ENCODE measurements around the gene C19orf53. TPM values are rescaled to one million over a fixed set of nuclear protein-coding genes. Genes with fewer than 3 reads are reported as not detected.

The C19orf53 gene
- total RNA-seq, 1 experiment from 2014 or later = 222 TPM

DNA sequence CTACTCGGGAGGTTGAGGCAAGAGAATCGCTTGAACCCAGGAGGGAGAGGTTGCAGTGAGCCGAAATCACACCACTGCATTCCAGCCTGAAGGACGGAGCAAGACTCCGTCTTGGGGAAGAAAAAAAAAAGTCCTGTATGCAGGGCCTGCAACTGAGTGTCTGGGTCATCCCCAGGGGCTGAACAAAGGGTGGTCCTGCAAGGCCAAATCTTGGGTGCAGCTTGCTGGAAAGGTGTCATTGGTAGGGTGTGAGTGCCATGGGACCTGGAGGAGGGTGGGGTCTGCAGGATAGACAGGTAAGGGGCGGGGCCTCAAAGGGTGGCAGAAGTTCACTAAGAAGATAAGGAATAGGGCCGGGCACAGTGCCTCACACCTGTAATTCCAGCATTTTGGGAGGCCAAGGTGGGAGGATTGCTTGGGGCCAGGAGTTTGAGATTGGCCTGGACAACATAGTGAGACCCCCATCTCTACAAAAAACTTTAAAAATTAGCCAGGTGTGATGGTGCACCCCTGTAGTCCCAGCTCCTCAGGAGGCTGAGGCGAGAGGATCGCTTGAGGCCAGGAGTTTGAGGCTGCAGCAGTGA lies 52.5 kb downstream of the C19orf53 start:
- DNase-seq (ENCODE audit: low spot score) = no peak

DNA sequence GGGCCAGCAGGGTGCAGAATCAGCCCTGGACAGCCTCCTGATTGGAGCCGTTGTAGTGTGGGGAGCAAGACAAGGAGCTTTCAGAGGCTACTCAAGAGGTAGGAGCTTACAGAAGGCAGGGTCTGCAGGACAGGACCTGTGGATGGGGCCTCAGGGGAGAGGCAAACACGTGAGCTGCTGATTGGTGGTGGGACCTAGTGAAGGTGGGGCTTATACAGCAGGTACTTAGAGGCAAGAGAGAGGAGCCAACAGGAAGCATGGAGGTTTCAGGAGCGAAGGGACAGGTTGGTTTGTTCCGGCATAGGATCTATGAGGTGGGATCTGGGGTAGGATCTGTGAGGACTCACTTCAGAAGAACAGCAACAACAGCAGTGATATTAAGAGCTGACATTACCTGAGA lies 53.4 kb downstream of the C19orf53 start:
- no peak for DNase-seq (ENCODE audit: low spot score)

Other genes starting within 250 kb of the C19orf53 start
- 19.2 and 26.9 TPM in 2 replicates for gene MRI1, start 9.9 kb upstream of the C19orf53 start, total RNA-seq (2014; rRNA removed; shearing (Covaris generic))
- gene ZSWIM4, start 21.0 kb downstream of the C19orf53 start, total RNA-seq (2014; rRNA removed; shearing (Covaris generic)) = 4.5 and 6.8 TPM in 2 replicates
- gene NANOS3, start 102.7 kb downstream of the C19orf53 start, total RNA-seq (2014; rRNA removed; shearing (Covaris generic)) = not detected in 2 replicates
- gene BRME1, start 131.7 kb downstream of the C19orf53 start, total RNA-seq (2014; rRNA removed; shearing (Covaris generic)) = 0.48 and 3.0 TPM in 2 replicates
- 29.7 and 30.8 TPM in 2 replicates for gene CC2D1A, start 131.7 kb downstream of the C19orf53 start, total RNA-seq (2014; rRNA removed; shearing (Covaris generic))
- gene PODNL1, start 164.0 kb downstream of the C19orf53 start, total RNA-seq (2014; rRNA removed; shearing (Covaris generic)) = 1.1 and 2.7 TPM in 2 replicates
- gene DCAF15, start 178.1 kb downstream of the C19orf53 start, total RNA-seq (2014; rRNA removed; shearing (Covaris generic)) = 41.3 and 41.6 TPM in 2 replicates
- gene RFX1, start 231.9 kb downstream of the C19orf53 start, total RNA-seq (2014; rRNA removed; shearing (Covaris generic)) = 1.7 and 2.2 TPM in 2 replicates

Data from A172 (cell line).